Heart right ventricle (tissue), 16 donors: ENCODE results near the gene BAIAP2L2. TPM values are rescaled to one million over a fixed set of nuclear protein-coding genes. Genes with fewer than 3 reads are reported as not detected.
"Not testable (repeated sequence)": the region's sequence is repeated elsewhere in the genome, so short reads cannot be mapped to it uniquely, and the experiment has no call there.

ENCODE experiments used
- ATAC-seq, 8 donors: fragments of 200-7000 bp; cut with Tn5 transposase; one replicate each; pipeline ENCODE4 v1.9.1; 2020; ENCODE audit warnings: mild to moderate bottlenecking in 8 of 8, moderate library complexity in 8 of 8, moderate number of reproducible peaks in 1 of 8
- DNase-seq, 2 donors: peaks; one replicate each; pipeline ENCODE4 v3.0.0-alpha.2; 2020
- H3K27ac ChIP-seq, 10 donors: fragments of 200-600 bp; sonication (generic) in 2 of 10; one replicate each; pipeline versions ENCODE4 v1.5.0 to v1.8.0; 2020 to 2022; ENCODE audit warnings: mild to moderate bottlenecking in 3 of 10
- H3K27me3 ChIP-seq, 7 donors: fragments of 200-600 bp; one replicate each; pipeline ENCODE4 v1.8.0; 2021 to 2022; ENCODE audit warnings: mild to moderate bottlenecking in 2 of 7
- H3K36me3 ChIP-seq, 9 donors: fragments of 200-600 bp; sonication (generic) in 1 of 9; one replicate each; pipeline versions ENCODE4 v1.5.0 to v1.8.0; 2020 to 2022; ENCODE audit warnings: mild to moderate bottlenecking in 2 of 9
- H3K4me1 ChIP-seq, 9 donors: fragments of 200-600 bp; sonication (generic) in 1 of 9; one replicate each; pipeline versions ENCODE4 v1.5.0 to v1.8.0; 2020 to 2022; ENCODE audit warnings: mild to moderate bottlenecking in 4 of 9
- H3K4me3 ChIP-seq, 10 donors: fragments of 200-600 bp; sonication (generic) in 2 of 10; one replicate each; pipeline versions ENCODE4 v1.5.0 to v1.8.0; 2020 to 2022; ENCODE audit warnings: mild to moderate bottlenecking in 7 of 10, moderate library complexity in 2 of 10
- H3K9me3 ChIP-seq, 11 donors: fragments of 200-600 bp in 10 of 11; sonication (generic) in 2 of 11; one replicate each; pipeline versions ENCODE4 v1.5.0 to v1.8.0; 2013 to 2022; ENCODE audit warnings: mild to moderate bottlenecking in 2 of 11, control low read depth in 1 of 11, moderate library complexity in 1 of 11
- WGBS, 2 donors: extraction: QIAGEN DNeasy Blood & Tissue Kit; methylation state at CpG; one replicate each; pipeline ENCODE4 v1.1.7; 2013; ENCODE audit warnings: inconsistent platforms in 1 of 2; 5-methylcytosine and 5-hydroxymethylcytosine counted together
- intact Hi-C, 10 donors: fragments of 100-400 bp; cut with DNase I; formaldehyde crosslinking; loops; one replicate each; pipeline versions ENCODE4 v1.11.1 to v1.14.2; 2022
- polyA plus RNA-seq, 2 donors: library from polyadenylated mRNA; stranded (reverse); fragments of 200-250 nt; gene quantifications; one replicate each; pipeline ENCODE4 v1.2.3, GENCODE V29; 2013
- total RNA-seq, 10 donors: library from RNA; stranded (reverse); fragmentation: NEBNext Ultra II Directional in 3 of 10; extraction: Animal tissue kit (Norgen Biotek cat#: 25700) in 3 of 10; gene quantifications; one replicate each; pipeline versions ENCODE4 v1.2.1 to v1.2.4, GENCODE V29; 2021 to 2023
- TF ChIP-seq, protein P1 (sequence below), 9 donors: fragments of 200-600 bp; sonication (generic) in 2 of 9; IDR thresholded peaks; one replicate each; pipeline versions ENCODE4 v1.5.0 to v1.8.0; 2021 to 2022; ENCODE audit warnings: antibody characterized with exemption in 9 of 9, mild to moderate bottlenecking in 5 of 9, moderate library complexity in 1 of 9
- donor health status: Arrhythmogenic right ventricular cardiomyopathy.
- donor health status: ischemic (EF 13 %, LVEDD 7.1; RV severe dilation, severe dysfunction).
- donor health status: healthy with polysubstance abuse.
- donor health status: DM: no; HTN: yes; CAD: no.
- donor health status: DM: no; HTN: no; CAD: no.
- donor health status: ischemic (EF 25% LVEDD 6.9; RV normal size, moderate dysfunction).
- donor health status: ischemic (EF 25% LVEDD 5.7; RV mildly dilated, moderate dysfunction).
- donor health status: healthy.
- donor health status: DM: yes; HTN: yes; CAD: no.
- donor health status: Ischemic cardiomyopathy.
- donor health status: ischemic (EF 35%, LVEDD 5.7; RV mildly dilated, moderate dysfunction).
- donor health status: nonischemic (EF 11% LVEDD 7.7; RV severe dilation, severe dysfunction).
- donor health status: DM: yes; HTN: yes; CAD: no.
- donor health status: PGD.
- donor health status: ischemic (EF 29% LVEDD 5.4; RV normal size, mild dysfunction).
- donor health status: nonischemic (EF 23%, LVEDD 6.1; RV moderate dilation, normal function).

The BAIAP2L2 gene
- total and polyA plus RNA-seq, 12 donors, result 0.12 to 0.37 (median 0.21) TPM; not detected in 4

DNA sequence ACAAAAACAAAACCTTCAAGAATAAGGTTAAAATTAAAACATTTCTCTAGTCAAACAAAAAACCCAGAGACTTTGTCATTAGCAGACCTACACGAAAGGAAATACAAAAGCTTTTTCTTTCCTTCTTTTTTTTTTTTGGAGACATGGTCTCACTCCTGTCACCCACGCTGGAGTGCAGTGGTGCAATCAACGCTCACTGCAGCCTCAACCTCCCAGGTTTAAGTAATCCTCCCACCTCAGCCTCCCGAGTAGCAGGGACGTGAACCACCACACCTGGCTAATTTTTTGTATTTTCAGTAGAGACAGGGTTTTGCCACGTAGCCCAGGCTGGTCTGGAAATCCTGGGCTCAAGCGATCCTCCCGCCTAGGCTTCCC is 40.6 kb upstream of the BAIAP2L2 start:
- H3K27me3 ChIP-seq, result no peaks in the 10 kb centered on the region
- H3K36me3 ChIP-seq, result no peaks in the 10 kb centered on the region
- 93 to 95% methylated on average over 8 of the region's 8 CpGs for WGBS, 2 donors
- H3K27ac ChIP-seq, result no peak overlapping the region
- H3K9me3 ChIP-seq, result peaks cover 0 to 6% (median 0%) of the 10 kb centered on the region in 11 donors
- H3K4me1 ChIP-seq, result peaks cover 0 to 16% (median 0%) of the 10 kb centered on the region in 9 donors
- TF ChIP-seq, protein P1, sequence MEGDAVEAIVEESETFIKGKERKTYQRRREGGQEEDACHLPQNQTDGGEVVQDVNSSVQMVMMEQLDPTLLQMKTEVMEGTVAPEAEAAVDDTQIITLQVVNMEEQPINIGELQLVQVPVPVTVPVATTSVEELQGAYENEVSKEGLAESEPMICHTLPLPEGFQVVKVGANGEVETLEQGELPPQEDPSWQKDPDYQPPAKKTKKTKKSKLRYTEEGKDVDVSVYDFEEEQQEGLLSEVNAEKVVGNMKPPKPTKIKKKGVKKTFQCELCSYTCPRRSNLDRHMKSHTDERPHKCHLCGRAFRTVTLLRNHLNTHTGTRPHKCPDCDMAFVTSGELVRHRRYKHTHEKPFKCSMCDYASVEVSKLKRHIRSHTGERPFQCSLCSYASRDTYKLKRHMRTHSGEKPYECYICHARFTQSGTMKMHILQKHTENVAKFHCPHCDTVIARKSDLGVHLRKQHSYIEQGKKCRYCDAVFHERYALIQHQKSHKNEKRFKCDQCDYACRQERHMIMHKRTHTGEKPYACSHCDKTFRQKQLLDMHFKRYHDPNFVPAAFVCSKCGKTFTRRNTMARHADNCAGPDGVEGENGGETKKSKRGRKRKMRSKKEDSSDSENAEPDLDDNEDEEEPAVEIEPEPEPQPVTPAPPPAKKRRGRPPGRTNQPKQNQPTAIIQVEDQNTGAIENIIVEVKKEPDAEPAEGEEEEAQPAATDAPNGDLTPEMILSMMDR (IDR thresholded peaks at IDR 0.05), result no peak
- DNase-seq, result no peak
- ATAC-seq, result no peak
- no peak overlapping the region for H3K4me3 ChIP-seq
- intact Hi-C loops, result no loop called here

DNA sequence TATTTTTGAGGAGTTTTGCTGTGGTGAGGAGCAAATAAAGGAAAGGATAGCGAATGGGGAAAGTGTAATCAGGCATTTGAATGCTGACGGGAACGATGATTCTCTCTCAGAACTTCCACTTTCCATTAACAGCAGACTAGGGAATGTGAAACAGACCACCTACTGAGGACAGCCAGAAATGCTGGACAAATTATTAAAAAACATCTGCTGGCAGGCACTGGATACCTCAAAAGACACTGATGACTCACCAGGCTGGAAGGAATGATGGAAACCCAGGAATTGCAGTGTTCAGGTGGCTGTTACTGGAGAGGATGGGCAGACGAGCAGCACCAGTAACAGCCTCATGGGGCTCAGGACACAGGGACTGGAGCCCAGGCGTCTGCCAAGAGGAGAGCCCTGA is 37.8 kb upstream of the BAIAP2L2 start:
- peak overlapping the region in 1 of 10 donors; percentile 4 for H3K4me3 ChIP-seq
- intact Hi-C loops, result loop anchor here in 1 of 10 donors (10.0 kb wide), 1 partner anchor 187 kb away; no protein-coding TSS in a partner anchor
- ATAC-seq (no peak), DNase-seq (no peak)
- no peaks in the 10 kb centered on the region for H3K9me3 ChIP-seq
- TF ChIP-seq, protein P1 (IDR thresholded peaks at IDR 0.05), result no peak
- H3K27me3 ChIP-seq, result no peaks in the 10 kb centered on the region
- H3K36me3 ChIP-seq, result peaks cover 0 to 10% (median 0%) of the 10 kb centered on the region in 9 donors
- WGBS, 2 donors, result 87 to 92% methylated on average over 5 of the region's 5 CpGs
- peaks cover 0 to 19% (median 0%) of the 10 kb centered on the region in 9 donors for H3K4me1 ChIP-seq
- peak overlapping the region in 1 of 10 donors; percentile 68 for H3K27ac ChIP-seq

DNA sequence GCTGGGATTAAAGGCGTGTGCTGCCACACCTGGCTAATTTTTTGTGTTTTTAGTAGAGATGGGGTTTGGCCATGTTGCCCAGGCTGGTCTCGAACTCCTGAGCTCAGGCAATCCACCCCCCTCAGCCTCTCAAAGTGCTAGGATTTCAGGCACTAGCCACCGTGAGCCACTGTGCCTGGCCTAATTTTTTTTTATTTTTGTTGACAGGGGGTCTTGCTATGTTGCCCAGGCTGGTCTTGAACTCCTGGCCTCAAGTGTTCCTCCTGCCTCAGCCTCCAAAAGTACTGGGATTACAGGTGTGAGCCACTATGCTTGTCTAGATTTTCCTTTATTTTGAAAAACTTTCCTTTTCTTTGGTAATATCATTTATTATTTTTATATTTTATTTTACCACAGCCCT is 35.7 kb upstream of the BAIAP2L2 start:
- H3K4me1 ChIP-seq, result peaks cover 0 to 21% (median 0%) of the 10 kb centered on the region in 9 donors
- not testable (repeated sequence) for DNase-seq, H3K4me3 ChIP-seq, H3K27ac ChIP-seq, H3K27me3 ChIP-seq, ATAC-seq, H3K9me3 ChIP-seq
- H3K36me3 ChIP-seq, result peaks cover 0 to 24% (median 0%) of the 10 kb centered on the region in 9 donors
- WGBS, 2 donors, result 95 to 97% methylated on average over 3 of the region's 3 CpGs
- intact Hi-C loops, result loop anchor here in 1 of 10 donors (10.0 kb wide), 1 partner anchor 189 kb away; no protein-coding TSS in a partner anchor

DNA sequence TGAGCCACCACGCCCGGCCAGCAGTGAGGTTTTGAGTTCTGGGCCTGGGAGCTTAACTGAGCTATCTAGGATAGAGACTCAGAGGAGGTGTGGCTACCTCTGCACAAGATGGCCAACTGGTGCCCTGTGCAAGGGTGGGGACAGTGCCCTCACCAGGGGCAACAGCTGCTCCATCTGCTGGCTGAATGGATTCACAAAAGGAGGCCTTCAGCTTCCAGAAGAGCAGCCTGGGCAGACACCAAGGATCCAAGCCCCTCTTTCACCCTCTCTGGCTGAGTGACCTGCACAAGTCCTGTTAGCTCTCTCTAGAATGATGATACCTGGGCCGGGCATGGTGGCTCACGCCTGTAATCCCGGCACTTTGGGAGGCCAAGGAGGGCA is 33.5 kb upstream of the BAIAP2L2 start:
- intact Hi-C loops, result loop anchor here in 1 of 10 donors (10.0 kb wide), 1 partner anchor 191 kb away; no protein-coding TSS in a partner anchor
- no peak overlapping the region for H3K27ac ChIP-seq
- no peaks in the 10 kb centered on the region for H3K27me3 ChIP-seq
- no peaks in the 10 kb centered on the region for H3K9me3 ChIP-seq
- H3K4me1 ChIP-seq, result peaks cover 0 to 21% (median 0%) of the 10 kb centered on the region in 9 donors
- 89 to 97% methylated on average over 5 of the region's 5 CpGs for WGBS, 2 donors
- TF ChIP-seq, protein P1 (IDR thresholded peaks at IDR 0.05), result no peak
- DNase-seq (no peak), ATAC-seq (no peak)
- H3K4me3 ChIP-seq, result no peak overlapping the region
- peaks cover 0 to 34% (median 0%) of the 10 kb centered on the region in 9 donors for H3K36me3 ChIP-seq

DNA sequence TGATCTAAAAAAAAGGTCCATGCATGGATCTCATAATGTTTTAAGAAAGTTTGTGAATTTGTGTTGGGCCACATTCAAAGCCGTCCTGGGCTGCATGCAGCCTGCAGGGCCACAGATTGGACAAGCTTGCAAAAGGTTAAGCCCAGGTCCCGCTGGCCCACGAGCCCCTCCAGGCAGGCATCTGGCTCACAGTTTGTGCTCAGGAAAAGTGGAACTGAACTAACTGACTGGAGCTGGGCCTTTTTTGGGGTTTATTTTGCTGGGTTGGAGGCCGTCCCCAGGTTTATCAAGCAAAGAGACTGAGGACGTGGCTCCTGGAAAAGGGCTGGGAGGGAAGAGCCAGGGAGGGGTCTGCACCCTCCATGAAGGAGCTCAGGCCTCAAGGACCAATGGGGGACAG is 32.1 kb upstream of the BAIAP2L2 start:
- 89 to 95% methylated on average over 5 of the region's 5 CpGs for WGBS, 2 donors
- Histone ChIP-seq H3K9me3 (no peaks in the 10 kb centered on the region), H3K4me1 (peaks cover 0 to 10% (median 0%) of the 10 kb centered on the region in 9 donors), H3K4me3 (no peak overlapping the region), H3K36me3 (peaks cover 0 to 44% (median 0%) of the 10 kb centered on the region in 9 donors), H3K27ac (no peak overlapping the region), H3K27me3 (no peaks in the 10 kb centered on the region)
- ATAC-seq, result no peak
- intact Hi-C loops, result loop anchor here in 1 of 10 donors (10.0 kb wide), 1 partner anchor 192 kb away; no protein-coding TSS in a partner anchor
- DNase-seq, result no peak
- TF ChIP-seq, protein P1 (IDR thresholded peaks at IDR 0.05), result no peak
